K562 (cell line): ENCODE results near the gene ITGAL. TPM values are rescaled to one million over a fixed set of nuclear protein-coding genes. Genes with fewer than 3 reads are reported as not detected.

ENCODE experiments used
- ATAC-seq: fragments of 200-7000 bp; cut with Tn5 transposase; 3 replicates; pipeline ENCODE4 v1.9.1; 2020; ENCODE audit warnings: moderate library complexity
- BruUV-seq: library from RNA; stranded (reverse); fragments of 400-500 nt; replicated peaks from 2 replicates; lab custom pipeline; 2021; lab: Mats Ljungman, UMichigan
- CTCF ChIA-PET: fragments of 300-600 bp; formaldehyde crosslinking; extraction: SDS; loops from one replicate; lab custom pipeline; 2021; ENCODE audit warnings: low intra/inter-chr PET ratio; lab: Yijun Ruan, JAX
- POLR2A ChIA-PET: fragments of 300-600, 350-650 bp; sonication (Branson Sonifier 250); formaldehyde crosslinking; extraction: SDS; loops from one replicate; lab custom pipeline; 2021; ENCODE audit warnings: antibody characterized with exemption, inconsistent platforms; lab: Yijun Ruan, JAX
- DNase-seq, 4 experiments: peaks; one replicate each; pipeline versions ENCODE4 v3.0.0 to v3.0.0-alpha.2; 2011 to 2018; ENCODE audit warnings: low spot score in 3 of 4, mixed read lengths in 3 of 4; ENCODE audit errors: extremely low read depth in 1 of 4
- FAIRE-seq: peaks from 2 replicates; lab custom pipeline; 2011; peaks lifted over from hg19 to GRCh38; lab: Jason Lieb, UNC
- H2AFZ ChIP-seq: 2 replicates; pipeline ENCODE4 v1.6.0; 2011; ENCODE audit warnings: low read depth, low read length, control low read depth, inconsistent platforms
- H3K27ac ChIP-seq: fragments of 200-600 bp; 3 replicates; pipeline ENCODE4 v1.8.0; 2011; ENCODE audit warnings: low read depth, mild to moderate bottlenecking, control low read depth, inconsistent platforms, low read length, moderate library complexity, mixed read lengths; ENCODE audit errors: extremely low read depth
- H3K27me3 ChIP-seq, 2 experiments: fragments of 300-600 bp in 1 of 2; 2 replicates in 1 of 2; 3 replicates in 1 of 2; pipeline versions ENCODE4 v1.6.0 to v1.8.0; 2011; ENCODE audit warnings: inconsistent platforms in 2 of 2, low read length in 2 of 2, mild to moderate bottlenecking in 1 of 2, mixed read lengths in 1 of 2, moderate library complexity in 1 of 2; ENCODE audit not compliant: control insufficient read depth in 2 of 2, insufficient read depth in 2 of 2
- H3K36me3 ChIP-seq: fragments of 300-600 bp; 3 replicates; pipeline ENCODE4 v1.8.0; 2011; ENCODE audit warnings: mild to moderate bottlenecking, low read length, inconsistent platforms; ENCODE audit not compliant: control insufficient read depth, insufficient read depth
- H3K4me1 ChIP-seq, 2 experiments: fragments of 200-600 bp in 1 of 2; replicated peaks in 1 of 2; 2 replicates in 1 of 2; 3 replicates in 1 of 2; pipeline versions ENCODE4 v1.5.1 to v1.8.0; 2011; ENCODE audit warnings: inconsistent platforms in 2 of 2, low read length in 2 of 2, mild to moderate bottlenecking in 1 of 2, mixed read lengths in 1 of 2, moderate library complexity in 1 of 2; ENCODE audit not compliant: control insufficient read depth in 2 of 2, insufficient read depth in 2 of 2
- H3K4me2 ChIP-seq: 2 replicates; pipeline ENCODE4 v1.6.1; 2011; ENCODE audit warnings: low read length, control low read depth, inconsistent platforms, mixed read lengths; ENCODE audit not compliant: insufficient read depth
- H3K4me3 ChIP-seq: fragments of 200-600 bp; sonication (generic), shearing (Covaris generic); 2 replicates; pipeline ENCODE4 v1.5.1; 2016; ENCODE audit warnings: control low read depth, inconsistent platforms
- H3K79me2 ChIP-seq: fragments of 200-600 bp; 3 replicates; pipeline ENCODE4 v1.8.0; 2011; ENCODE audit warnings: low read length, inconsistent platforms; ENCODE audit not compliant: control insufficient read depth, insufficient read depth
- H3K9ac ChIP-seq, 2 experiments: 2 replicates each; pipeline versions ENCODE4 v1.6.0 to v1.6.1; 2011; ENCODE audit warnings: low read depth in 2 of 2, low read length in 2 of 2, control low read depth in 1 of 2, inconsistent platforms in 1 of 2, mild to moderate bottlenecking in 1 of 2, mixed read lengths in 1 of 2; ENCODE audit not compliant: insufficient read depth in 1 of 2
- H3K9me1 ChIP-seq: one replicate; pipeline ENCODE4 v1.6.0; 2011; ENCODE audit warnings: inconsistent platforms, mild to moderate bottlenecking, low read length, moderate library complexity; ENCODE audit not compliant: control insufficient read depth, insufficient read depth
- H3K9me3 ChIP-seq: replicated peaks from 2 replicates; pipeline ENCODE4 v1.5.1; 2011; ENCODE audit warnings: low read depth, low read length, inconsistent platforms; ENCODE audit not compliant: control insufficient read depth, insufficient read depth
- H4K20me1 ChIP-seq: replicated peaks from 2 replicates; pipeline ENCODE4 v1.6.1; 2011; ENCODE audit warnings: low read length, inconsistent platforms, mixed read lengths; ENCODE audit not compliant: control insufficient read depth, insufficient read depth
- CEBPB ChIP-seq: fragments of 450-650 bp; IDR thresholded peaks from 2 replicates; pipeline ENCODE4 v1.6.1; 2016; ENCODE audit warnings: missing genetic modification characterization, missing compliant biosample characterization
- NR2C2 ChIP-seq, 2 experiments: fragments of 200-800 bp in 1 of 2; sonication (Bioruptor generic) in 1 of 2; sonication (generic) in 1 of 2; formaldehyde crosslinking in 1 of 2; IDR thresholded peaks; 2 replicates each; pipeline versions ENCODE4 v1.6.1 to v1.8.0; 2016 to 2022; ENCODE audit warnings: mild to moderate bottlenecking in 1 of 2, missing compliant biosample characterization in 1 of 2, missing genetic modification characterization in 1 of 2, missing genetic modification reagents in 1 of 2
- STAG1 ChIP-seq: sonication (generic); formaldehyde crosslinking; IDR thresholded peaks from 2 replicates; pipeline ENCODE4 v1.5.0; 2020; ENCODE audit warnings: missing genetic modification reagents, borderline replicate concordance
- ZNF282 ChIP-seq: sonication (generic); formaldehyde crosslinking; IDR thresholded peaks from 2 replicates; pipeline ENCODE4 v1.8.1; 2023; ENCODE audit warnings: missing genetic modification reagents
- WGBS: fragments of 100-300 bp; shearing (Covaris generic); methylation state at CpG from one replicate; pipeline ENCODE4 v1.1.6; 2016; ENCODE audit warnings: low coverage, mixed read lengths; ENCODE audit not compliant: insufficient coverage; ENCODE audit errors: missing lambda C conversion rate; 5-methylcytosine and 5-hydroxymethylcytosine counted together
- in situ Hi-C: fragments of 300-500 bp; cut with MboI; formaldehyde crosslinking; loops from 4 replicates; pipeline ENCODE4 v1.15.0; 2018; ENCODE audit warnings: inconsistent platforms, mixed read lengths
- intact Hi-C: fragments of 100-400 bp; cut with micrococcal nuclease; formaldehyde crosslinking; loops from 2 replicates; pipeline ENCODE4 v1.14.2; 2022
- polyA plus RNA-seq, 8 experiments: library from polyadenylated mRNA; depleted of rRNA in 4 of 8; stranded (reverse) in 5 of 8; unstranded in 3 of 8; fragments of >200 nt; fragmentation: Nextera tagmentation in 2 of 8; fragmentation: Illumina TruSeq in 1 of 8; extraction: Ambion mirVana in 2 of 8; extraction: Trizol in 1 of 8; gene quantifications; 2 replicates each; pipeline versions ENCODE4 v1.2.1 to v1.2.3, GENCODE V29; 2011 to 2014; ENCODE audit warnings: inconsistent platforms in 1 of 8, missing spikeins in 1 of 8
- total RNA-seq, 7 experiments: library from RNA; depleted of rRNA in 6 of 7; stranded (reverse); fragments of >200 nt in 6 of 7; fragmentation: Illumina TruSeq in 2 of 7; extraction: Trizol in 2 of 7; gene quantifications; 2 replicates each; pipeline versions ENCODE4 v1.2.1 to v1.2.3, GENCODE V29; 2011 to 2021; ENCODE audit warnings: low replicate concordance in 1 of 7
- TF ChIP-seq, protein P1 (sequence below), 2 experiments: IDR thresholded peaks; 2 replicates each; pipeline ENCODE4 v1.6.1; 2012; ENCODE audit warnings: improper control_type of control experiment in 2 of 2, low read depth in 2 of 2, low read length in 2 of 2, borderline replicate concordance in 1 of 2
- TF ChIP-seq, protein P2 (sequence below): fragments of 250-450 bp; sonication (Bioruptor Pico); IDR thresholded peaks from 2 replicates; pipeline ENCODE4 v1.4.0; 2020; ENCODE audit warnings: mild to moderate bottlenecking, moderate library complexity
- TF ChIP-seq, protein P3 (sequence below), 2 experiments: fragments of 450-650 bp; IDR thresholded peaks; 2 replicates each; pipeline ENCODE4 v1.6.1; 2018; ENCODE audit warnings: mild to moderate bottlenecking in 2 of 2, low read depth in 1 of 2; ENCODE audit not compliant: partially characterized antibody in 2 of 2

Gene ITGAL
- total and polyA plus RNA-seq, 9 of the 15 experiments (the other 6 are each of a cell fraction or from before 2014, with no cell fraction given): 0.01 to 0.53 TPM; not detected in 7

DNA sequence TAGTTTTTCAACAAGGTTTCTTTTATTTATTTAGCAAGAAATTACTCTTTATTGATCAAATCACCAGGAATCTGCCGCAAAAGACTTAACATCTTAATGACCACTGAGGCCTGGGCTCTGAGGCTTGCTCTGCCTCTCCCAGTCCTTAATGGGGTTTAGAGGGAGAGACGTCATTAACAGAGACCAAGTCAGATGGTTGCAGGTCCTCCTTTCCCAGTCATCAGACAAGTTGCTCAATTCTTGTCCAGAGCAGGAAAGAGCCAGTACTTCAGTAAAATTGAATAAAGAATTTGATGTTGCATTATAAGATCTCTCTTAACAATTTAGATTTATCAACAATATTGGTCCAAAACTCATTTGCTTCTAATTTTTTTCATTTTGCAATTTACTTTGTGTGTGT, 28.9 kb upstream of the ITGAL start:
- peaks cover 6 to 13% of the 10 kb centered on the region in 2 experiments; a peak in 3 of 5 replicates for H3K4me1 ChIP-seq
- peak overlapping the region; percentile 82 for H3K4me3 ChIP-seq
- peak overlapping the region; percentile 100 for H3K4me2 ChIP-seq
- ChIA-PET POLR2A (interaction anchor here (0.6 to 2.7 kb wide), 9 partner anchors 11 to 378 kb away, joined by 3 to 16 read pairs (median 4); partner anchors contain the start of genes ALDOA, DCTPP1 and PRR14), CTCF (interaction anchor here (0.6 kb wide), 1 partner anchor 84 kb away, joined by 3 read pairs; no protein-coding TSS in a partner anchor)
- ATAC-seq: no peak
- H3K9me3 ChIP-seq: no peaks in the 10 kb centered on the region
- H4K20me1 ChIP-seq: 0 out of 2 replicates have a peak, but pooled peaks cover 7% of the 10 kb centered on the region
- TF ChIP-seq CEBPB (tag) (0 out of 2 replicates have a peak, but pooled peaks have one; percentile 16), NR2C2 (CRISPR knock-in tag; IDR thresholded peaks at IDR 0.05) (no peak), NR2C2 (tag; IDR thresholded peaks at IDR 0.05) (0 out of 2 replicates have a peak, but pooled peaks have one; percentile 31), STAG1 (no peak), ZNF282 (no peak)
- TF ChIP-seq, protein P1, sequence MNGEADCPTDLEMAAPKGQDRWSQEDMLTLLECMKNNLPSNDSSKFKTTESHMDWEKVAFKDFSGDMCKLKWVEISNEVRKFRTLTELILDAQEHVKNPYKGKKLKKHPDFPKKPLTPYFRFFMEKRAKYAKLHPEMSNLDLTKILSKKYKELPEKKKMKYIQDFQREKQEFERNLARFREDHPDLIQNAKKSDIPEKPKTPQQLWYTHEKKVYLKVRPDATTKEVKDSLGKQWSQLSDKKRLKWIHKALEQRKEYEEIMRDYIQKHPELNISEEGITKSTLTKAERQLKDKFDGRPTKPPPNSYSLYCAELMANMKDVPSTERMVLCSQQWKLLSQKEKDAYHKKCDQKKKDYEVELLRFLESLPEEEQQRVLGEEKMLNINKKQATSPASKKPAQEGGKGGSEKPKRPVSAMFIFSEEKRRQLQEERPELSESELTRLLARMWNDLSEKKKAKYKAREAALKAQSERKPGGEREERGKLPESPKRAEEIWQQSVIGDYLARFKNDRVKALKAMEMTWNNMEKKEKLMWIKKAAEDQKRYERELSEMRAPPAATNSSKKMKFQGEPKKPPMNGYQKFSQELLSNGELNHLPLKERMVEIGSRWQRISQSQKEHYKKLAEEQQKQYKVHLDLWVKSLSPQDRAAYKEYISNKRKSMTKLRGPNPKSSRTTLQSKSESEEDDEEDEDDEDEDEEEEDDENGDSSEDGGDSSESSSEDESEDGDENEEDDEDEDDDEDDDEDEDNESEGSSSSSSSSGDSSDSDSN (IDR thresholded peaks at IDR 0.05; ENCODE audit: borderline replicate concordance in 1 of 2, low read depth in 2 of 2, low read length in 2 of 2): no peak
- TF ChIP-seq, protein P2, sequence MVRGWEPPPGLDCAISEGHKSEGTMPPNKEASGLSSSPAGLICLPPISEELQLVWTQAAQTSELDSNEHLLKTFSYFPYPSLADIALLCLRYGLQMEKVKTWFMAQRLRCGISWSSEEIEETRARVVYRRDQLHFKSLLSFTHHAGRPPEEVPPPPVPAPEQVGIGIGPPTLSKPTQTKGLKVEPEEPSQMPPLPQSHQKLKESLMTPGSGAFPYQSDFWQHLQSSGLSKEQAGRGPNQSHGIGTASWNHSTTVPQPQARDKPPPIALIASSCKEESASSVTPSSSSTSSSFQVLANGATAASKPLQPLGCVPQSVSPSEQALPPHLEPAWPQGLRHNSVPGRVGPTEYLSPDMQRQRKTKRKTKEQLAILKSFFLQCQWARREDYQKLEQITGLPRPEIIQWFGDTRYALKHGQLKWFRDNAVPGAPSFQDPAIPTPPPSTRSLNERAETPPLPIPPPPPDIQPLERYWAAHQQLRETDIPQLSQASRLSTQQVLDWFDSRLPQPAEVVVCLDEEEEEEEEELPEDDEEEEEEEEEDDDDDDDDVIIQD (CRISPR knock-in tag): no peak
- TF ChIP-seq, protein P3, sequence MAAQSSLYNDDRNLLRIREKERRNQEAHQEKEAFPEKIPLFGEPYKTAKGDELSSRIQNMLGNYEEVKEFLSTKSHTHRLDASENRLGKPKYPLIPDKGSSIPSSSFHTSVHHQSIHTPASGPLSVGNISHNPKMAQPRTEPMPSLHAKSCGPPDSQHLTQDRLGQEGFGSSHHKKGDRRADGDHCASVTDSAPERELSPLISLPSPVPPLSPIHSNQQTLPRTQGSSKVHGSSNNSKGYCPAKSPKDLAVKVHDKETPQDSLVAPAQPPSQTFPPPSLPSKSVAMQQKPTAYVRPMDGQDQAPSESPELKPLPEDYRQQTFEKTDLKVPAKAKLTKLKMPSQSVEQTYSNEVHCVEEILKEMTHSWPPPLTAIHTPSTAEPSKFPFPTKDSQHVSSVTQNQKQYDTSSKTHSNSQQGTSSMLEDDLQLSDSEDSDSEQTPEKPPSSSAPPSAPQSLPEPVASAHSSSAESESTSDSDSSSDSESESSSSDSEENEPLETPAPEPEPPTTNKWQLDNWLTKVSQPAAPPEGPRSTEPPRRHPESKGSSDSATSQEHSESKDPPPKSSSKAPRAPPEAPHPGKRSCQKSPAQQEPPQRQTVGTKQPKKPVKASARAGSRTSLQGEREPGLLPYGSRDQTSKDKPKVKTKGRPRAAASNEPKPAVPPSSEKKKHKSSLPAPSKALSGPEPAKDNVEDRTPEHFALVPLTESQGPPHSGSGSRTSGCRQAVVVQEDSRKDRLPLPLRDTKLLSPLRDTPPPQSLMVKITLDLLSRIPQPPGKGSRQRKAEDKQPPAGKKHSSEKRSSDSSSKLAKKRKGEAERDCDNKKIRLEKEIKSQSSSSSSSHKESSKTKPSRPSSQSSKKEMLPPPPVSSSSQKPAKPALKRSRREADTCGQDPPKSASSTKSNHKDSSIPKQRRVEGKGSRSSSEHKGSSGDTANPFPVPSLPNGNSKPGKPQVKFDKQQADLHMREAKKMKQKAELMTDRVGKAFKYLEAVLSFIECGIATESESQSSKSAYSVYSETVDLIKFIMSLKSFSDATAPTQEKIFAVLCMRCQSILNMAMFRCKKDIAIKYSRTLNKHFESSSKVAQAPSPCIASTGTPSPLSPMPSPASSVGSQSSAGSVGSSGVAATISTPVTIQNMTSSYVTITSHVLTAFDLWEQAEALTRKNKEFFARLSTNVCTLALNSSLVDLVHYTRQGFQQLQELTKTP (IDR thresholded peaks at IDR 0.05; ENCODE audit: low read depth in 1 of 2, partially characterized antibody in 2 of 2): no peak
- in situ Hi-C loops (no loop called here), intact Hi-C loops (loop anchor here (2.0 kb wide), 1 partner anchor 83 kb away; the partner anchor contains the start of gene ZNF768)
- H3K36me3 ChIP-seq: peaks cover 23% of the 10 kb centered on the region
- no peak overlapping the region for H2AFZ ChIP-seq
- FAIRE-seq: no peak
- H3K27ac ChIP-seq: no peak overlapping the region
- H3K27me3 ChIP-seq: no peaks in the 10 kb centered on the region
- no peak for DNase-seq
- BruUV-seq: no TSS peak
- H3K79me2 ChIP-seq: peaks cover 33% of the 10 kb centered on the region
- H3K9me1 ChIP-seq: no peaks in the 10 kb centered on the region
- H3K9ac ChIP-seq: peak overlapping the region in 1 of 2 experiments; percentile 93; a peak in 2 of 4 replicates
- 60% methylated on average over 2 of the region's 2 CpGs for WGBS
